Measurements from ENCODE around the gene REN.

The REN gene

DNA sequence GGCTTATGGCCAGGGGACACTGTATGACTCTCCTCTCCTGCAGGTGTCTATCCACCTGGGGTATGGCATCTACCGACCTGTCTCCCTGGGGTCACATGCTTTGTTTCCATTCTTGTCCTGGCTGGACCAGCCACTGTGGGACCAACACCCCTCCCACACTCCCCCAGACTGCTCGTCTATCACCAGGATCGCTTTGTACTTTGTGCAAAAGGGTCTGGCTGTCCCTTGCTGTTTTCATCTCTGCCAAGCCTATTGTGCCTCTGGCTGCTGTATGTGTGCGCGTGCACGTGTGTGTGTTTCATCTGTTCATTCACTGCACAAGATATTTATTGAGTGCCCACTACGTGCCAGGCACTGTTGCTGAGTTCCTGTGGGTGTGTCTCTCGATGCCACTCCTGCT lies 39.8 kb downstream of the REN start:
- H3K4me1 ChIP-seq (ENCODE audit: control insufficient read depth in 1 of 2, insufficient read depth in 1 of 2, low read depth in 1 of 2, low read length in 1 of 2), result peaks cover 4 to 9% of the 10 kb centered on the region in 2 experiments
- H3K27me3 ChIP-seq, result no peaks in the 10 kb centered on the region
- H3K4me3 ChIP-seq (ENCODE audit: low read depth in 1 of 2, low read length in 1 of 2), result no peak overlapping the region
- H3K36me3 ChIP-seq, result no peaks in the 10 kb centered on the region
- no peaks in the 10 kb centered on the region for H3K9me3 ChIP-seq
- H3K27ac ChIP-seq, result no peak overlapping the region
- TF ChIP-seq, protein P1, sequence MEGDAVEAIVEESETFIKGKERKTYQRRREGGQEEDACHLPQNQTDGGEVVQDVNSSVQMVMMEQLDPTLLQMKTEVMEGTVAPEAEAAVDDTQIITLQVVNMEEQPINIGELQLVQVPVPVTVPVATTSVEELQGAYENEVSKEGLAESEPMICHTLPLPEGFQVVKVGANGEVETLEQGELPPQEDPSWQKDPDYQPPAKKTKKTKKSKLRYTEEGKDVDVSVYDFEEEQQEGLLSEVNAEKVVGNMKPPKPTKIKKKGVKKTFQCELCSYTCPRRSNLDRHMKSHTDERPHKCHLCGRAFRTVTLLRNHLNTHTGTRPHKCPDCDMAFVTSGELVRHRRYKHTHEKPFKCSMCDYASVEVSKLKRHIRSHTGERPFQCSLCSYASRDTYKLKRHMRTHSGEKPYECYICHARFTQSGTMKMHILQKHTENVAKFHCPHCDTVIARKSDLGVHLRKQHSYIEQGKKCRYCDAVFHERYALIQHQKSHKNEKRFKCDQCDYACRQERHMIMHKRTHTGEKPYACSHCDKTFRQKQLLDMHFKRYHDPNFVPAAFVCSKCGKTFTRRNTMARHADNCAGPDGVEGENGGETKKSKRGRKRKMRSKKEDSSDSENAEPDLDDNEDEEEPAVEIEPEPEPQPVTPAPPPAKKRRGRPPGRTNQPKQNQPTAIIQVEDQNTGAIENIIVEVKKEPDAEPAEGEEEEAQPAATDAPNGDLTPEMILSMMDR (IDR thresholded peaks at IDR 0.05), result no peak

DNA sequence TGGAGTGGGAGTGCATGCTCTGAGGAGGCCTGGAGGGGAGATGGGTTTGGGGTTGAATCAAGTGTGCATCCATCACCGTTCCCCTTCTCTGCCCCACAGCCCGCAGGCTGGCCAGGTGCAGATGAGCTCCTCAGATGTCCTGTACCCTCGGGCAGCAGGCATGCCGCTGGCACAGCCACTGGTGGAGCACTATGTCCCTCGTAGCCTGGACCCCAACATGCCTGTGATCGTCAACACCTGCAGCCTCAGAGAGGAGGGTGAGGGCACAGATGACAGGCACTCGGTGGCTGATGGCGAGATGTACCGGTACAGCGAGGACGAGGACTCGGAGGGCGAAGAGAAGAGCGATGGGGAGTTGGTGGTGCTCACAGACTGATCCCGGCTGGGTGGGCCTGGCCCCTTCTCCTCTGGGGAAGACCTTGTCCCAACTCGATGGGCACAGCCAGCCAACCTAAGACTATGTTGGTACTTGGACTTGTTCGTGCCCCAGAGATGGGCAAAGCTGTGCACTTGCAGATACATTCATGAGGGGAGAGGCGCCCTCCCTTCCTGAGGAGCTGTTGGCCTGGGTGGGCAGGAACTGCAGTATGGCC lies 40.3 kb downstream of the REN start:
- no peaks in the 10 kb centered on the region for H3K27me3 ChIP-seq

DNA sequence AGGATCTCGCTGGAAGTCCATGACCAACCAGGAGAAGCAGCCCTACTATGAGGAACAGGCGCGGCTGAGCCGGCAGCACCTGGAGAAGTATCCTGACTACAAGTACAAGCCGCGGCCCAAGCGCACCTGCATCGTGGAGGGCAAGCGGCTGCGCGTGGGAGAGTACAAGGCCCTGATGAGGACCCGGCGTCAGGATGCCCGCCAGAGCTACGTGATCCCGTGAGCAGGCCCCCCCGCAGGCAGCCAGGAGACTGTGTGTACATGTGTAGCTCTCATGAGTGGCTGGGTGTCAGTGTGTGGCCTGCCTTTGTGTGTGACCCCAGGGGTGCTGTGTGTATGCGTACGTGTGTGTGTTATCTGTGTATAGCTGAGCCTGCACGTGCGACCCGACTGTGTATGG lies 41.5 kb downstream of the REN start:
- TF ChIP-seq, protein P1 (IDR thresholded peaks at IDR 0.05), result no peak
- Histone ChIP-seq H3K4me1 (ENCODE audit: control insufficient read depth in 1 of 2, insufficient read depth in 1 of 2, low read depth in 1 of 2, low read length in 1 of 2) (peaks cover 4 to 9% of the 10 kb centered on the region in 2 experiments), H3K9me3 (no peaks in the 10 kb centered on the region), H3K27me3 (no peaks in the 10 kb centered on the region), H3K4me3 (ENCODE audit: low read depth in 1 of 2, low read length in 1 of 2) (no peak overlapping the region), H3K36me3 (no peaks in the 10 kb centered on the region), H3K27ac (no peak overlapping the region)

More for the DNA sequence above, 40.3 kb downstream of the REN start:
- Histone ChIP-seq H3K27ac (no peak overlapping the region), H3K36me3 (no peaks in the 10 kb centered on the region), H3K4me1 (ENCODE audit: control insufficient read depth in 1 of 2, insufficient read depth in 1 of 2, low read depth in 1 of 2, low read length in 1 of 2) (peaks cover 4 to 9% of the 10 kb centered on the region in 2 experiments), H3K4me3 (ENCODE audit: low read depth in 1 of 2, low read length in 1 of 2) (no peak overlapping the region), H3K9me3 (no peaks in the 10 kb centered on the region)
- TF ChIP-seq, protein P1 (IDR thresholded peaks at IDR 0.05), result no peak

DNA sequence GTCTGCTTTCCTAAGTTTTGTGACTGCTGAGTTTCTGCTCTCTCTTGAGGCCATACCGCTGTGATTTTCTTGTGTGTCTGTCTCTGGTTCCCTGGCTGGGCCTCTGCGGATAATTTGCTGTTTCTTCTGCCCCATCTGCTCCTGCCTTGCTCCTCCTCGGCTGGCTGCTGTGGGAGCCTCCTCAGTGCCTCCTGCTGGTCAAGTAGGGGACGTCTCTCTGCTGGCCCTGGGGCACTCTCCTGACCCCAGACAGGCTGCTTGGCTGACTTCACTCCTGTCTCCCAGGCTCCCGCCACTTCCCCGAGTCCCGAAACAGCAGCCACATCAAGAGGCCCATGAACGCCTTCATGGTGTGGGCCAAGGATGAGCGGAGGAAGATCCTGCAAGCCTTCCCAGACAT lies 42.8 kb downstream of the REN start:
- Histone ChIP-seq H3K36me3 (no peaks in the 10 kb centered on the region), H3K27ac (no peak overlapping the region), H3K27me3 (no peaks in the 10 kb centered on the region), H3K4me3 (ENCODE audit: low read depth in 1 of 2, low read length in 1 of 2) (no peak overlapping the region), H3K9me3 (no peaks in the 10 kb centered on the region), H3K4me1 (ENCODE audit: control insufficient read depth in 1 of 2, insufficient read depth in 1 of 2, low read depth in 1 of 2, low read length in 1 of 2) (no peaks in the 10 kb centered on the region)
- TF ChIP-seq, protein P1 (IDR thresholded peaks at IDR 0.05), result no peak

DNA sequence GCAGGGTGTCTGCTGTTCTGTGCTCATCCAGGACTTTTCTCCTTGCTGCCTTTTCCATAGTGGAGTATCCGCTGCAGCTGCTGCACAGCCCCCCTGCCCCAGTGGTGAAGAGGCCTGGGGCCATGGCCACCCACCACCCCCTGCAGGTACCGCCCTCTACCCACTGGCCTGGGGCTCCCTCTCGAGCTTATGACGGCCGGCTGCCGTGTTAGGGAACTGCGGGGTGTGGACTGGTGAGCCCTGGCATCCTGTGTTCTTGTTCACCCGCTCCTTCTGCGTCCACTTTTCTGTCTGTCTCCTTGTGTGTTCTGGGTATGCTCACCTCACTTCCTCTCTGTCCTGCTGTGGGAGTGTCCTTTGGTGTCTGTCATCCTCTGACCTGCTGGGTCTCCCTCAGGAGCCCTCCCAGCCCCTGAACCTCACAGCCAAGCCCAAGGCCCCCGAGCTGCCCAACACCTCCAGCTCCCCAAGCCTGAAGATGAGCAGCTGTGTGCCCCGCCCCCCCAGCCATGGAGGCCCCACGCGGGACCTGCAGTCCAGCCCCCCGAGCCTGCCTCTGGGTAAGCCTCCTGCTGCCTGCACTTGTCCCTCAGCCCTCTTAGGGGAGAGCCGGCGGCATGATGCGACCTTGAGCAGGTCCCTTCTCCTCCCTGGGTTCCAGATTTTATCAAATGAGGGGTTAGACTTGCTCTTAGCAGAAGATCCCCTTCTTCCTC lies 44.1 kb downstream of the REN start:
- TF ChIP-seq, protein P1 (IDR thresholded peaks at IDR 0.05), result no peak
- no peaks in the 10 kb centered on the region for H3K9me3 ChIP-seq
- H3K27me3 ChIP-seq, result peaks cover 3% of the 10 kb centered on the region
- H3K4me1 ChIP-seq (ENCODE audit: control insufficient read depth in 1 of 2, insufficient read depth in 1 of 2, low read depth in 1 of 2, low read length in 1 of 2), result no peaks in the 10 kb centered on the region
- H3K36me3 ChIP-seq, result no peaks in the 10 kb centered on the region
- no peak overlapping the region for H3K4me3 ChIP-seq (ENCODE audit: low read depth in 1 of 2, low read length in 1 of 2)
- H3K27ac ChIP-seq, result no peak overlapping the region

All from neutrophil (primary cell).